Measurements from ENCODE around the gene ANTKMT.
A peak's percentile ranks its signal among the peaks of the same experiment; 100 is the strongest.

The ANTKMT gene

GRCh38 chr16:745739-746138 lies 24.8 kb downstream of the ANTKMT start:
- no peak overlapping the region for H2AFZ ChIP-seq (ENCODE audit: low read length)
- H3K27me3 ChIP-seq (ENCODE audit: insufficient read depth, low read length, poor library complexity, severe bottlenecking) = no peaks in the 10 kb centered on the region
- no peaks in the 10 kb centered on the region for H3K4me1 ChIP-seq (ENCODE audit: insufficient read depth, low read length, poor library complexity, severe bottlenecking)
- H3F3A ChIP-seq (ENCODE audit: low read depth) = no peaks in the 10 kb centered on the region
- TF ChIP-seq CTCF (conservative IDR thresholded peaks at IDR 0.05; ENCODE audit: low read length) (peak; percentile 42; the same call in 1 of the 2 replicates), EZH2phosphoT487 (IDR thresholded peaks at IDR 0.05; ENCODE audit: borderline replicate concordance) (no peak)
- H3K36me3 ChIP-seq (ENCODE audit: insufficient read depth, low read length) = no peaks in the 10 kb centered on the region
- no peaks in the 10 kb centered on the region for H3K9me2 ChIP-seq (replicated peaks; ENCODE audit: low read depth, low read length)
- H3K4me3 ChIP-seq (ENCODE audit: low read length, poor library complexity, severe bottlenecking) = no peak overlapping the region
- no peak overlapping the region for H3K9ac ChIP-seq (ENCODE audit: low read depth, low read length, poor library complexity, severe bottlenecking)
- H3K4me2 ChIP-seq (ENCODE audit: low read depth, low read length, poor library complexity, severe bottlenecking) = no peak overlapping the region
- no peaks in the 10 kb centered on the region for H4K20me1 ChIP-seq (ENCODE audit: insufficient read depth, low read length, poor library complexity, severe bottlenecking)
- H3K9me3 ChIP-seq (ENCODE audit: insufficient read depth, low read depth, low read length) = no peaks in the 10 kb centered on the region
- no peaks in the 10 kb centered on the region for H3K79me2 ChIP-seq (ENCODE audit: insufficient read depth, low read length)

DNA sequence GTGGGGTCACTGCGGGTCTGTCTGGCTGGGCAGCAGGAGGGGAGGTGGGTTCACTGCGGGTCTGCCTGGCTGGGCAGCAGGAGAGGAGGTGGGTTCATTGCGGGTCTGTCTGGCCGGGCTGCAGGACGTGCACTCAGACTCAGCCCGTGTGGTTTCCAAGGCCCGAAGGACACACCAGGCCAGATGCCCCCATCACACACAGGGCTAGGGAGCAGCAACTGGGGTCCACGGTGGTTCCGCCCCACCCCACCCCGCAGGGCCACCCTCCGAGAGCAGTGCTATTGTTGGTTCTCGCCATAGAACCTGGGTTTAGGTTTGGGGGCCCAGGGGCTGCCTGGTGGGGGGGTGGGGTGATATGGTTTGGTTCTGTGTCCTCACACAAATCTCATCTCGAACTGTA lies 25.7 kb downstream of the ANTKMT start:
- TF ChIP-seq CTCF (conservative IDR thresholded peaks at IDR 0.05; ENCODE audit: low read length) (no peak), EZH2phosphoT487 (IDR thresholded peaks at IDR 0.05; ENCODE audit: borderline replicate concordance) (no peak)
- Histone ChIP-seq H3K79me2 (ENCODE audit: insufficient read depth, low read length) (no peaks in the 10 kb centered on the region), H3K9me2 (replicated peaks; ENCODE audit: low read depth, low read length) (no peaks in the 10 kb centered on the region), H3F3A (ENCODE audit: low read depth) (no peaks in the 10 kb centered on the region), H3K4me2 (ENCODE audit: low read depth, low read length, poor library complexity, severe bottlenecking) (no peak overlapping the region), H3K9me3 (ENCODE audit: insufficient read depth, low read depth, low read length) (no peaks in the 10 kb centered on the region), H3K4me1 (ENCODE audit: insufficient read depth, low read length, poor library complexity, severe bottlenecking) (no peaks in the 10 kb centered on the region), H3K9ac (ENCODE audit: low read depth, low read length, poor library complexity, severe bottlenecking) (no peak overlapping the region), H2AFZ (ENCODE audit: low read length) (no peak overlapping the region), H3K27me3 (ENCODE audit: insufficient read depth, low read length, poor library complexity, severe bottlenecking) (no peaks in the 10 kb centered on the region), H4K20me1 (ENCODE audit: insufficient read depth, low read length, poor library complexity, severe bottlenecking) (no peaks in the 10 kb centered on the region), H3K36me3 (ENCODE audit: insufficient read depth, low read length) (no peaks in the 10 kb centered on the region), H3K4me3 (ENCODE audit: low read length, poor library complexity, severe bottlenecking) (no peak overlapping the region)

DNA sequence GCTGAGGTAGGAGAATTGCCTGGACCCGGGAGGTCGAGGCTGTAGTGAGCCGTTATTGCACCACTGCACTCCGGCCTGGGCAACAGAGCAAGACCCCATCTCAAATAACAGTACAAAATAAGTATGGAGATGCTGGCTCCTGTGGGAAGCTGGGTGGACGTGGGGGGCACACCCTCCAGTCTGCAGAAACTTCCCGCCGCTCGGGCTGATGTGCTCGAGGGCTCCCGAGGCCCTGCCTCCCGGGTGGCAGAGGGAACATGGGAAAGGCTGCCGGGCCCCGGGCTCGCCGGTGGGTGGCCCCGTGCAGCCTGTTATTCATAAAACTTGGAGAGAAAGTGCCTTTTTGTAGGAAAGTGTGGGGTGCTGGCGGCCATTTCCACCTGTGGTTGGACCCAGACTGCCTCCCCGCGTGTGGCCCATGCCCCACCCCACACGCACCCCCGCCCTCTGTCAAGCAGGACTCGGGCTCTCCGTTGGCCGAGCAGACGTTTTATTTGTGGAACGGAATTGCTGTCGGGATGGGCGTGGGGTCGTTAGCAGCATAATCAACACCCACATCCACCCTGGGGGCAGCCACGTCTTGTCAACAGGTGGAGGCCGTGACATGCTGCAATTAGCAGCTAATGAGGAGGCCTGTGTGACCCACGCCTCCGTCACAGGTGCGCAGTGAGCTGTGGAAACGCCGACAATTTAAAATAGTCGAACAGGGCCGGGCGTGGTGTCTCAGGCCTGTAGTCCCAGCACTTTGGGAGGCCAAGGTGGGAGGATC lies 27.2 kb downstream of the ANTKMT start:
- Histone ChIP-seq H3K4me2 (ENCODE audit: low read depth, low read length, poor library complexity, severe bottlenecking) (no peak overlapping the region), H3K79me2 (ENCODE audit: insufficient read depth, low read length) (no peaks in the 10 kb centered on the region), H2AFZ (ENCODE audit: low read length) (no peak overlapping the region), H3K9me3 (ENCODE audit: insufficient read depth, low read depth, low read length) (no peaks in the 10 kb centered on the region), H4K20me1 (ENCODE audit: insufficient read depth, low read length, poor library complexity, severe bottlenecking) (no peaks in the 10 kb centered on the region), H3K27me3 (ENCODE audit: insufficient read depth, low read length, poor library complexity, severe bottlenecking) (no peaks in the 10 kb centered on the region), H3K36me3 (ENCODE audit: insufficient read depth, low read length) (no peaks in the 10 kb centered on the region), H3K9me2 (replicated peaks; ENCODE audit: low read depth, low read length) (no peaks in the 10 kb centered on the region), H3K4me1 (ENCODE audit: insufficient read depth, low read length, poor library complexity, severe bottlenecking) (no peaks in the 10 kb centered on the region), H3K4me3 (ENCODE audit: low read length, poor library complexity, severe bottlenecking) (no peak overlapping the region), H3F3A (ENCODE audit: low read depth) (no peaks in the 10 kb centered on the region), H3K9ac (ENCODE audit: low read depth, low read length, poor library complexity, severe bottlenecking) (no peak overlapping the region)
- TF ChIP-seq EZH2phosphoT487 (IDR thresholded peaks at IDR 0.05; ENCODE audit: borderline replicate concordance) (no peak), CTCF (conservative IDR thresholded peaks at IDR 0.05; ENCODE audit: low read length) (no peak)
